HepG2 (cell line): Measurements from ENCODE around the gene CBX2. TPM values are rescaled to one million over a fixed set of nuclear protein-coding genes. Genes with fewer than 3 reads are reported as not detected.

Source experiments
- ATAD3A ChIP-seq: sonication (generic); formaldehyde crosslinking; IDR thresholded peaks from 2 replicates; pipeline ENCODE4 v1.4.0; 2020; ENCODE audit warnings: missing genetic modification reagents
- CREM ChIP-seq, 2 experiments: sonication (generic) in 1 of 2; formaldehyde crosslinking in 1 of 2; IDR thresholded peaks; 2 replicates each; pipeline versions ENCODE4 v1.4.0 to v1.6.1; 2016 to 2020; ENCODE audit warnings: antibody characterized with exemption in 1 of 2, mild to moderate bottlenecking in 1 of 2, missing genetic modification reagents in 1 of 2
- FOXA1 ChIP-seq, 2 experiments: fragments of 450-650 bp in 1 of 2; sonication (generic) in 1 of 2; formaldehyde crosslinking in 1 of 2; IDR thresholded peaks; 2 replicates each; pipeline versions ENCODE4 v1.4.0 to v1.6.1; 2016 to 2020; ENCODE audit warnings: missing genetic modification reagents in 1 of 2
- FOXP1 ChIP-seq, 2 experiments: fragments of 450-650 bp in 1 of 2; IDR thresholded peaks; 2 replicates each; pipeline ENCODE4 v1.6.1; 2017 to 2018; ENCODE audit warnings: antibody characterized with exemption in 1 of 2
- FOXP4 ChIP-seq: sonication (generic); formaldehyde crosslinking; IDR thresholded peaks from 2 replicates; pipeline ENCODE4 v1.4.0; 2020; ENCODE audit warnings: missing genetic modification reagents
- HNF1B ChIP-seq: sonication (generic); formaldehyde crosslinking; IDR thresholded peaks from 2 replicates; pipeline ENCODE4 v1.5.1; 2020; ENCODE audit warnings: mild to moderate bottlenecking, moderate library complexity, missing genetic modification reagents
- KDM1A ChIP-seq: IDR thresholded peaks from 2 replicates; pipeline ENCODE4 v1.6.1; 2016; ENCODE audit warnings: missing compliant biosample characterization
- MEF2D ChIP-seq: sonication (generic); formaldehyde crosslinking; IDR thresholded peaks from 2 replicates; pipeline ENCODE4 v1.5.1; 2020; ENCODE audit warnings: mild to moderate bottlenecking, missing genetic modification reagents
- PAF1 ChIP-seq: IDR thresholded peaks from 2 replicates; pipeline ENCODE4 v1.6.1; 2016; ENCODE audit warnings: missing genetic modification reagents, missing compliant biosample characterization
- PBX2 ChIP-seq: IDR thresholded peaks from 2 replicates; pipeline ENCODE4 v1.6.1; 2016; ENCODE audit warnings: control low read depth
- SALL2 ChIP-seq: sonication (generic); formaldehyde crosslinking; IDR thresholded peaks from 2 replicates; pipeline ENCODE4 v1.8.1; 2023; ENCODE audit warnings: mild to moderate bottlenecking, missing genetic modification reagents, inconsistent platforms
- SNAI1 ChIP-seq: sonication (generic); formaldehyde crosslinking; IDR thresholded peaks from 2 replicates; pipeline ENCODE4 v1.5.0; 2020; ENCODE audit warnings: mild to moderate bottlenecking, missing genetic modification reagents, borderline replicate concordance
- TRIM22 ChIP-seq: fragments of 450-650 bp; IDR thresholded peaks from 2 replicates; pipeline ENCODE4 v1.6.1; 2017
- TSC22D2 ChIP-seq: sonication (generic); formaldehyde crosslinking; IDR thresholded peaks from 2 replicates; pipeline ENCODE4 v1.5.1; 2020; ENCODE audit warnings: missing genetic modification reagents, mild to moderate bottlenecking, borderline replicate concordance
- ZNF180 ChIP-seq: sonication (generic); formaldehyde crosslinking; IDR thresholded peaks from 2 replicates; pipeline ENCODE4 v1.4.0; 2020; ENCODE audit warnings: low read depth, missing genetic modification reagents, borderline replicate concordance
- ZNF253 ChIP-seq: sonication (generic); formaldehyde crosslinking; IDR thresholded peaks from 2 replicates; pipeline ENCODE4 v1.8.0; 2022; ENCODE audit warnings: mild to moderate bottlenecking, missing genetic modification reagents, borderline replicate concordance
- ZNF326 ChIP-seq: sonication (generic); formaldehyde crosslinking; IDR thresholded peaks from 2 replicates; pipeline ENCODE4 v1.4.0; 2020; ENCODE audit warnings: missing genetic modification reagents, borderline replicate concordance
- ZNF44 ChIP-seq: sonication (generic); formaldehyde crosslinking; IDR thresholded peaks from 2 replicates; pipeline ENCODE4 v1.5.1; 2020; ENCODE audit warnings: mild to moderate bottlenecking, missing genetic modification reagents
- ZNF503 ChIP-seq: sonication (generic); formaldehyde crosslinking; IDR thresholded peaks from 2 replicates; pipeline ENCODE4 v1.4.0; 2020; ENCODE audit warnings: missing genetic modification reagents
- ZNF510 ChIP-seq: sonication (generic); formaldehyde crosslinking; IDR thresholded peaks from 2 replicates; pipeline ENCODE4 v1.4.0; 2020; ENCODE audit warnings: low read depth, mild to moderate bottlenecking, missing genetic modification reagents
- ZNF577 ChIP-seq: sonication (generic); formaldehyde crosslinking; IDR thresholded peaks from 2 replicates; pipeline ENCODE4 v1.4.0; 2020; ENCODE audit warnings: mild to moderate bottlenecking, low read depth, missing genetic modification reagents, borderline replicate concordance
- ZNF7 ChIP-seq: IDR thresholded peaks from 2 replicates; pipeline ENCODE4 v1.6.1; 2016; ENCODE audit warnings: missing biosample characterization, missing genetic modification reagents
- polyA plus RNA-seq, 8 experiments: library from polyadenylated mRNA; depleted of rRNA in 3 of 8; stranded (reverse) in 7 of 8; unstranded in 1 of 8; fragments of >200 nt; fragmentation: Illumina TruSeq in 4 of 8; extraction: Trizol in 4 of 8; gene quantifications; 2 replicates each; pipeline versions ENCODE4 v1.2.1 to v1.2.3, GENCODE V29; 2011 to 2016; ENCODE audit warnings: low read depth in 4 of 8, missing spikeins in 1 of 8, mixed read lengths in 1 of 8; ENCODE audit not compliant: insufficient read depth in 1 of 8
- total RNA-seq, 5 experiments: library from RNA; depleted of rRNA; stranded (reverse); fragments of >200 nt; fragmentation: Illumina TruSeq; extraction: Trizol; gene quantifications; 2 replicates each; pipeline ENCODE4 v1.2.3, GENCODE V29; 2016; ENCODE audit warnings: low read depth in 1 of 5

The CBX2 gene
- total and polyA plus RNA-seq, 2 of the 13 experiments (the other 11 are each of a cell fraction or from before 2014, with no cell fraction given): 14.5 to 31.1 TPM

- TF ChIP-seq ZNF503 (CRISPR knock-in tag): peak; percentile 19; the same call in 1 of the 2 replicates
- 0 out of 2 replicates have a peak, but pooled peaks have one; percentile 22 for TF ChIP-seq SALL2
- peak; percentile 67 for TF ChIP-seq CREM (IDR thresholded peaks at IDR 0.05)
- no peak for TF ChIP-seq CREM (CRISPR knock-in tag; IDR thresholded peaks at IDR 0.05)
- TF ChIP-seq ZNF7 (CRISPR knock-in tag): no peak
- TF ChIP-seq PAF1 (CRISPR knock-in tag): no peak
- no peak for TF ChIP-seq ZNF577 (CRISPR knock-in tag)
- TF ChIP-seq KDM1A: peak; percentile 76
- 0 out of 2 replicates have a peak, but pooled peaks have one; percentile 48 for TF ChIP-seq ZNF326 (CRISPR knock-in tag)
- TF ChIP-seq ZNF44 (CRISPR knock-in tag): no peak; the same call in 1 of the 2 replicates
- TF ChIP-seq ATAD3A (CRISPR knock-in tag): no peak
- no peak; the same call in 1 of the 2 replicates for TF ChIP-seq PBX2
- peak; percentile 89 for TF ChIP-seq MEF2D
- TF ChIP-seq ZNF510 (CRISPR knock-in tag): no peak
- TF ChIP-seq FOXP4: peak; percentile 42; the same call in 1 of the 2 replicates
- TF ChIP-seq TRIM22: no peak
- 0 out of 2 replicates have a peak, but pooled peaks have one; percentile 45 for TF ChIP-seq HNF1B (CRISPR knock-in tag)
- TF ChIP-seq SNAI1: peak; percentile 42; the same call in 1 of the 2 replicates
- no peak for TF ChIP-seq FOXP1 (IDR thresholded peaks at IDR 0.05)
- TF ChIP-seq FOXP1 (CRISPR knock-in tag; IDR thresholded peaks at IDR 0.05): peak; percentile 35; the same call in 1 of the 2 replicates
- TF ChIP-seq ZNF180: no peak
- no peak for TF ChIP-seq FOXA1 (IDR thresholded peaks at IDR 0.05)
- no peak for TF ChIP-seq FOXA1 (CRISPR knock-in tag; IDR thresholded peaks at IDR 0.05)
- TF ChIP-seq TSC22D2 (CRISPR knock-in tag): peak; percentile 35; the same call in 1 of the 2 replicates
- no peak for TF ChIP-seq ZNF253 (CRISPR knock-in tag)
Observed at GRCh38 chr17:79742951-79743476, 34.9 kb upstream of the CBX2 start (continued).
